Stimulated activated CD4-positive, alpha-beta T cell treated with anti-CD3 and anti-CD28 coated beads, TNF-alpha, amount 100 ng/mL, for 1 hour (primary cell): ENCODE results near the gene TCF25.

ENCODE experiments used
- DNase-seq, 3 donors: peaks; one replicate each; pipeline ENCODE4 v3.0.0-alpha.2; 2020; ENCODE audit warnings: low read depth in 3 of 3, low spot score in 1 of 3

The TCF25 gene

DNA sequence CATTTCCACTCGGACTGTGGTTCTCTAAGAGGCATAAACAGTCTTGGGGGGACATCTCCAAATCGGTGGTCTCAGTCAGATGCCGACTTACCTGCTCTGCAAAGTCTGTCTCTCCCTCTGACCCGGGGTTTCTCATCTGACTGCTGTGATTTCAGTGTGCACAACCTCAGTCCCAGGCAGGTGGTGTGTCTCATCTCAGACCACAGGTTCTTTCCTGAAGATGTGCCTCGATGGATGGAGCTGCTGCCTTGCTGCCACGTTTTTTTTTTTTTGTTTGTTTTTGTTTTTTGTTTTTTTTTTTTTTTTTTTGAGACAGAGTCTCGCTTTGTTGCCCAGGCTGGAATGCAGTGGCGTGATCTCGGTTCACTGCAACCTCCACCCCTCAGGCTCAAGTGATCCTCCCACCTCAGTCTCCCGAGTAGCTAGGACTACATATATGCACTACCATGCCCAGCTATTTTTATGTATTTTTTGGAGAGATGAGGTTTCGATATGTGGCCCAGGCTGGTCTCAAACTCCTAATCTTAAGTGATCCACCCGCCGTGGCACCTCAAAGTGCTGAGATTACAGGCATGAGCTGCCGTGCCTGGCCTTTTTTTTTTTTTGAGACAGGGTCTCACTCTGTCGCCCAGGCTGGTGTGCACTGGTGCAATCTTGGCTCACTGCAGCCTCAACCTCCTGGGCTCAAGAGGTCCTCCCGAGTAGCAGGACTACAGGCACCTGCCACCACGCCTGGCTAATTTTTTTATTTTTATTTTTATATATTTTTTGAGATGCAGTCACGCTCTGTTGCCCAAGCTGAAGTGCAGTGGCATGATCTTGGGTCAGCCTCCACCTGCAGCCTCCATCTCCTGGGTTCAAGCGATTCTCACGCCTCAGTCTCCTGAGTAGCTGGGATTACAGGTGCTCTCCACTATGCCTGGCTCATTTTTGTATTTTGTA lies 29.7 kb upstream of the TCF25 start:
- no peak for DNase-seq

DNA sequence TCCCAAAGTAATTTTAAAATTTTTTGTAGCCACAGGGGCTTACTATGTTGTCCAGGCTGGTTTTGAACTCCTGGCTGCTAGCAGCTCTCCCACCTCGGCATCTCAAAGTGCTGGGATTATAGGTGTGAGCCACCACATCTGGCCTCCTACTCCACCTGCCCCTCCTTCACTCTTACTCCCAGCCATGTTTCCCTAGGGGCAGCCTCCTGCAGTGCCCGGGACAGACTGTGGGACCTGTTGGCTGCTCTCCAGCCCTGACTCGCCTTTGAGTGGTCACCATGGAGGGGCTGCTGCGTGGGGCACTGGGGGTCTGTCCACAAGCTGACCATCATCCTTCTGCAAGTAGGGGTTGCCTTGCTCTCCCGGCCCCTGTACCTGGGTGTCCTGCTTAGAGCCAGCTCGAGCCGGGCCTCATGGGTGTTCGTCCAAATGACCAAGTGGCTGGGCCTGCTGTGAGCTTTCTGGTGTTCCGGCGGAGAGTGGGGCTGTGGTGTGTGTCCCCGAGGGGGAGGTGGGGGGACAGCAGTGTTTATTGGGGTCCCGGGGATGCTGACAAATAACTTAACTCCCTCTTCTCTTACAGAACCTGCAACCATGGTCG lies 28.6 kb upstream of the TCF25 start:
- no peak for DNase-seq

DNA sequence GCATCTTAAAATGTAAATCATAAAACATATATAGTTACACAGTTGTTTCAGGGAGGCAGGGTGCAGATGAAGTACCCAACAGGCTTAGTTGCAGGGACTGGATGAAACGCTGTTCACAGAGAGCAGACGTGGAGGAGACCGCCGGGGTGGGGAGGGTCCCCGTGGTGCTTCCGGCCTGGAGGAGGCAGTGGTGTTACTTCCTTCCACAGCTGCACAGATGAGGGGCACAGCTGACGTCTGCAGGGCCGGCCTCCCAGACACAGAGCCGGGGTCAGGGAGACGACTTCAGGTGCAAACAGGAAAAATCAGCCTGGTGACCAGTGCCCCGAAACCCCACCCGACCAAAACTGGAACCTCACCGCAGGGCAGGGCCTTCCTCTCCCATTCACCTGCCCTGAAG lies 28.0 kb upstream of the TCF25 start:
- DNase-seq: no peak

DNA sequence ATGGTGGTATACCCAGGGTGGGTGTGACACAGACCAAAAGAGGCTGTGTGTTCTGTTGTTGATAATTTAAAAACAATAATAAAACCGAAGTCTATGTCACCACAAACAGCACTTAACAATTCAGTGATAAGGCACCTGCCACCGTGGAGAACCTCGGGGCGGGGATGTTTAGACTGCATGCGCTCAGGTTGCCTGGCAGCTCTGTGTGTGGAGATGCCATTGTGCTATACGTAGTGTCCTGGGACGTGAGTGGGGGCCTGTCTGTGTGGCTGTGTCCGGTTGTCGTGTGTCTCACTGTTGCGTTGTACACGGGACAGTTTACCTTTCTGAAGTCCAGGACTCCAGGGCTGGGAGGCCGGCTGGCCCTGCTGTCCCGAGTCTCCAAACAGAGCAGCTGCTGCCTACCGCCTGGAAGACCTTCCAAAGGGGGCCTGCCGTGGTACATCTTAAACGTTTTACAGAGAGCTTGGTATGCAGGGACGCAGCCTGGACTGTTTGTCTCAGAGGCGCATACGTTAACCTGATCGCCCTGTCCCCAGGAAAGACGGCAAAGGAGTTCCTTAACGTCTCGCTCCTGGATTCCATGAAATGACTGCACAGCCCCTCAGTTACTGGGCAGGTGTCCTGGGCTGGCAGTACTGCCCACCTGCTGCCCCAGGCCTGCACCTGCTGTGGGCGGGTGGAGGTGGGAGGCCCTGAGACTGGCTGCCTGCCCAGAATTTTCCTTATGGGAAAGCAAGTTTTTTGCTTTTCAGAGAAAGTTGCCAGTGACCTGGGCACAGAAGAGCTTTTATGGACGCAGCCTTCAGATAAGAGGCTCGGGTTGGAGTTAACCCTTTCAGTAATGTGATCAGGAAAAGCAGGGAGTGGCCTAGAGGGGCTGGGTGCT lies 26.1 kb upstream of the TCF25 start:
- no peak for DNase-seq

DNA sequence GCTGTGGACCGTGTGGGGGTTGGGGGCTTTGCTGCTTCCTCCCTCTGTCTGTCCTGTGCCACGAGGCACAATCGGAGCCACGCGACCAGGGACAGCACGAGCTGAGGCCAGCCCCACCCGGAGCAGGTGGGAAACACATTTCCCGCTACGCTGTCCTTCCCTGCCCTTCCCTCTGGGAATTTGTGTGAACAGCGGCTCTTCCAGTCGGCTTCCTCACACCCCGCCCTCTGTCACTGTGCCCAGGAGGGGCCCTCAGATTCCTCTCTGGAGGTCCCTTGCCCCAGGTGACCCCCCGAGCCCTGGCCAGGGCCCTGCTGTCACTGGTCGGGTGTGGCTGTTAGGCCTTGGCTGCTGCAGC lies 25.5 kb upstream of the TCF25 start:
- no peak for DNase-seq

DNA sequence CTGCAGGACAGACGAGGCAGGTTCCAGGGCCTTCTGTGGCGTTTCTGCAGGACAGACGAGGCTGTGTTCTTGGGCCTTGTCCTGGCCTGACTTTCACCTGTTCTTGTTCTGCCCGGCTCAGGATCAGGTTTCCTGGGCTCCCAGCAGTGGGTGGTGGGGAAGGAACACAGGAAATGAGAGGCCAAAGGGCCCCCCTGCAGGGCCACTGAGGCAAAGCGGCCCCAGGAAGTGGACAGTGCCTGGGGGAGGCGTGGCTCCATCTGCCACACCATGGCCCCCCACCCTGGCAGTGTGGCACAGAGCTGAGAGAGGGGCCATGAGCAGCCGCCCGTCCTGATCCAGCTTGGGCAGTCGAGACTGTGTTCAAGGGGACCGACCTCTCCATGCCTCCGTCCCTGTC lies 24.4 kb upstream of the TCF25 start:
- no peak for DNase-seq

DNA sequence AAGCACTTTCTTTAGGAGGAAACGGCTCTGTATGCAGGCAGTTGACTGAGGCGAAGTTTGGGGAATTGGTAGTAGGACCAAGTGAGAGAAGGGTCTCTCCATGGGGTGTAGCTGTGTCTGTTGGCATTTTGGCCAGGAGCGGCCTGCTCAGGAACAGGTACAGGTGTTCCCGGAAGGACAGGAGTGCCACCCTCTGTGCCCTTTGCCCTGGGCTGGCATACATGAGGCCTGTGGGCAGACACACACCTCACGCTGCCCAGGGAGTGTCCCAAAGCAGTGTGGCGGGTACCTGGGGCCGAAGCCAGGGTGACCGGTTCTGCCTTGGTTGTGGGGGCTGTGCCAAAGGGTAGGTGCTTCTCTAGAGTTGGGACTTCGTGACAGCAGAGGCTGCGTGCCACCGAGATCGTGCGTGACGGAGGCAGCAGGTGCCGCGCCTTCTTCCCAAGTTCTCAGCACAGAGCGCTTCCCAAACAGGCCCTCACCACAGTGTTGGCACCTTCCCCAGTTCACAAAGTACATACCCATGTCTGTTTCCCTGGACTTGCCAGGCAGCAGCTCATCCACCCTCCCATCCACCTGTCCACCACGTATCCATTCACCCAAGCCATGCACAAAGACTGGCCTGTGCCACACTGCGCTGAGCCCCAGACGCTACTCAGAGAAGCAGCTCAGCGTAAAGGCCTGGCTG lies 19.9 kb upstream of the TCF25 start:
- no peak for DNase-seq

DNA sequence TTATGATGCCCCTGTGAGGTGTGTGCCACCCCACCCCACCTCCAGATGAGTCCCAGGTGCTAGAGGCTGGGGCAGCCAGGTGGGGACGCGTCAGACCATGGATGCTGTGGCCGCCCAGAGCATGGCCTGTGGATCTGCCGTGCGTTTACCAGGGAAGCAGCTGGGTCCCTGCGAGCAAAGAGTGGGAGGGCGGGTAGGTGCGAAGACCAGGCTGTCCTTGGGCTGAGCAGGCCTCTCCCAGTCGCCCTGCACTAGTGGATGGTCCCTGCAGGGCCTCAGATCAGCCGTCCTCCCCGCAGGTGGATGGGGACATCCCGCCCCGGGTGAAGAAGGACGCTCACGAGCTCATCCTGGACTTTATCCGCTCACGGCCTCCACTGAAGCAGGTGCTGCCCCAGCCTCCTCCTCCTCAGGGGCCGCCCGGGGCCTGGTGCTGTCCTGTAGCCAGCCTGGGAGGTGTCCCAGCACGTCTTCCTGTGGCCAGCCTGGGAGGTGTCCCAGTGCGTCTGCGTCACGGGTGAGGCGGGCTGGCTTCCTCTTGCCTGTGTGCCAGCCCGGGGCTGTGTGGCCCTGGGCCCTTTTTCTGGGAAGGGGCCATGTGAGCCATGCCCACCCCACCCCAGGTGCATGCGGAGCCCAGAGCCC lies 18.0 kb upstream of the TCF25 start:
- DNase-seq: no peak

DNA sequence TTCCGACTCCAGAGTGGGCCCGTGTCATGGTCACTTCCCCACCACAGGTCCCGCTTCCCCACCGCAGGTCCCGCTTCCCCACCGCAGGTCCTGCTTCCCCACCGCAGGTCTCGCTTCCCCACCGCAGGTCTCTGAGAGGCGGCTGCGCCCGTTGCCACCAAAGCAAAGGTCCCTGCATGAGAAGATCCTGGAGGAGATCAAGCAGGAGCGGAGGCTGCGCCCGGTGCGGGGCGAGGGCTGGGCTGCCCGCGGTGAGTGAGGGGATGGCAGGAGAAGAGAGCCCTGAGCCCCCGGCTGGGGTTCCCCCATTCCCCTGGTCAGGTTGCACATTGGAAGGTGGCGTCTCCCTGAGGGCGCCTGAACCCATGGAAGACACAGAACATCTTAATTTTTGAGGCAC lies 17.4 kb upstream of the TCF25 start:
- no peak for DNase-seq

DNA sequence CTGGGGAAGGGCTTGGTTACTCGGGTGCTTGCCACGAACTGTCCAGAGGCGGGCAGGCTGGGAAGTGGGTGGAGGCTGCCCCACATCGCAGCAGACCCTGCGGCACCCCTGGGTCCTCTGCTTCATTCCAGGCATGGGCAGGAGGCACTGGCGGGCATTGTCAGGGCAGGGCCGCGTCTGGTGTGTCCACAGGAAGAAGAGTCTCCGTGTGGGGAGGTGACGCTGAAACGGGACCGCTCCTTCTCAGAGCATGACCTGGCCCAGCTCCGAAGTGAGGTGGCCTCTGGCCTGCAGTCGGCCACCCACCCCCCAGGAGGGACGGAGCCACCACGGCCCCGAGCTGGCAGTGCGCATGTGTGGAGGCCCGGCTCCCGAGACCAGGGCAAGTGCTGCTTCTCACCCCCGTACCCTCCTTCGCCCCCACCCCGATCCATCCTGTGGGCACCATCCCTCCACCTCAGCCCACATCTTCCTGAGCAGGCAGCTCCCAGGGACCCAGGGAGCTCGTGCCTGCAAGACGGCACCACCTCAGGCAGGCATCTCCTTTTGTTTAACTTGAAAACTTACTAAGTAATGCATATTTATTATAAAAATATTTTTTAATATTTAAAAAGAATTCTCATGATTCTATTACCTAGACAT lies 14.3 kb upstream of the TCF25 start:
- DNase-seq: no peak

DNA sequence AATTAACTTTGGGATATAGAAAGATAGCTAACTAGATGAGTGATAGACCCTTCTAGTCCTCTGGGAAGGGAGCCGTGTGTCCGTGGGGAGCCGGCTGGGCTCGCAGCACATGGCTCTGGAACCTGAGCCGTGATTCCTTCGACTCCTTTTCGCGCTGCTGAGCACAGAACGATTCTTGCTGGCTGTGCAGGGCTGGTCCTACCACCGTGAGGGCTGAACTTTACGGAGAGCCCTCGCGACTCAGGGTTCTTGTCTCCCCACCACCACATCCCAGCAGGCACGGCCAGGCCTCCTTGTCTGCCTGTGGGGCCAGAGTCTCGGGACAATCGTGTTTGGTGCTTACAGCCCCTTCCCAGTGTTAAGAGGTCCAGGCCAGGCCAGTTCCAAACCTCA lies 13.8 kb upstream of the TCF25 start:
- DNase-seq: no peak

DNA sequence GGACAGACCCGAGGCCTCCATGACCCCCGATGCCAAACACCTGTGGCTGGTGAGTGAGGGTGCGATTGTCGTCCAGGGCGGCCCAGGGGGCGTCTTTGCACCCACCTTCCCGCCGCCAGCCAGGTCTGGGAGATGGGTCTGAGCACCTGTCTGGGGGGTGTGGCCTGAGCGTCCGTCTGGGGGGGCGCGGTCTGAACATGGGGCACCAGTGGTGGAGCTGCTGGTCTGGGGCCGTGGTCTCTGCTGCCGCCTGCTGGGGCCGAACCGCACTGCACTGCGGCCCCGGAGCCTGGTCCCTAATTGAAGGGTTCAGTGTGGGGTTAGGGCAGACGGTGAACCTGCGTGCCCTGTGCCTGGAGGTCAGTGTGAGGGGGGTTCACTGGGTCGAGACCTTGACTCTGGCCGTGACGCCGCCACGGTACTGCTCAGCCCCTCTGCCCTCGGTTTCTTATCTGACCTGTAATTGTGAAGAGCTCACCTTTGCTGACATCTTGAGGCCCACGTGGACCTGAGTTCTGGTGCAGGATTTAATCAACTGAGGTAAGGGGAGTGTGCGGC lies 12.6 kb upstream of the TCF25 start:
- DNase-seq: peak in 2 of 3 donors; percentile 56 to 74

DNA sequence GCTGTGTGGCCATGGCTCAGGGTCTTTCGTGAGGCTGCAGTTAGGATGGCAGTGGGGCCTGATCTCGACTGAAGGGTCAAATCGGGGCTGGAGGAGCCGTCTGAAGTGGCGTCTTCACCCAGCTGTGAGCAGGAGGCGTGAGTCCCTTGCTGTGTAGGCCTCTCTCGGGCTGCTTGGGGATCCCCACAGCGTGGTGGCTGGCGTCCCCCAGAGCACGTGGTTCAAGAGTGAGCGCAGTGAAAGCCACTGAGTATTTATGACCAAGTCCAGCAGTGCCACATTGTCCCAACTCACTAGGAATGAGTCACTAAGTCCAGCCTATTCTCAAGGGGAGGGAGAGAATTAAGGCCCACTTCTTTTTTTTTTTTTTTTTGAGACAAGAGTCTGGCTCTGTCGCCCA lies 11.7 kb upstream of the TCF25 start:
- no peak for DNase-seq

DNA sequence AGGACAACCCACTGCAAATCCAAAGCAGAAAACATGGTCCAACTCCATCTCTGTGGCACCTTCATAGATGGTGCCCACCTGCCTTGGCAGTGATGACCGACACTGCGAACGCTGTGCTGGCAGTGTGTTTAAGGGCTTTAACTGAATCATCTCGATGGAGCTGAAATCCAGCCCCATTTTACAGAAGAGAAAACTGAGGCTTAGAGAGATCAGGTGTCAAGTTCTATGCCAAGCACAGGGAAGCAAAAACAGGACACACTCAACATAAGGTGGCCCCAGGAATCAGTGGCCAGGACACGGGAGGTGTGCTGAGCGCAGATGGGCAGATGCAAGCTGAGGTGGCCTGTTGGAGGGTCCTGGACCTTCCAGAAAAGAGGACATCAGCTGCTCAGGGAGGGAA lies 10.7 kb upstream of the TCF25 start:
- no peak for DNase-seq

DNA sequence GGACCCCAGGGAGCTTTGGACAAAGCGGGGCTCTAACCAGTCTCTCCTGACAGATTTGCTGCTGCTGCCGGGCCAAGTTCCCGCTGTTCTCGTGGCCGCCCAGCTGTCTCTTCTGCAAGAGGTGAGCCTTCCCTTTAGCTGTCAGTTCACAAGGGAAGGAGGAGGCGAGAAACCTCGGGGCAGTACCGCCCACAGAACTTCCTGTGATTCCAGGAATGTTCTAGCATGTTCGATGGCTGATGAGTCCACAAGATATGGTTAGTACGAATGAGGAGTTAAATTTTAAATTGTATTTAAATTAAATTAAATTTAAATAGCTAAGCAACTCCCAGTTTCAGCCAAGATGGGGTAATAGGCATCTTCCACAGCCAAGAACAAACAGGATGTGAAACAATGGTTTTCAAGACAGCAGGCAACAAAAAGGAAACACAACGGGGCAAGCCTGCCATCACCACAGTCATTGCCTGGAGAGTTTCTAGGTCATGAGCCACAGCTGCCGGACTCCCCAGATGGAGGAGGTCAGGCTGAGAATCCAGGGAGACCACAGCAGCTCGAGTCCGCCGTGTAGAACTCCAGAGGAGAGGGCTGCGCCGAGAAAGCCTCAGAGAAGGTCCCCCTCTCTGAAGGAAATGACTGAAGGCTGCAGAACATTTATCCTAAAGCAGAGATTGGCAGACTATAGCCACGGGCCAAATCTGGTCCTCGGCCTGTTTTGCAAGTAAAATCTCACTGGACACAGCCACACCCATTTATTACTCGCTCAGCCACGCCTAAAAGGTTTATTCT lies 9.5 kb upstream of the TCF25 start:
- no peak for DNase-seq

DNA sequence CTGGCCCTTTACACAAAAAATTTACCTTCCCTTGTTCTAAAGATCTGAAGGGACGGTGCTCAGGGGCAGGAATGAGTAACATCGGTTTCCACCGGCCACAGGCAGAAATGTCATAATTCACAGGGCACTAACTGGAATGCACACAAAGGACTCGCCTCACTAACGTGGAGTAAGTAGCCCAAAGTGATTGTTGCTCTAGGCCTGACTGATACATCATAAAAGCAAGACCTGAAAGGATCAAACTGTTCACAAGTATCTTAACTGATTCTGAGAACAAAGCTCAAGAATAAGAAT lies 8.9 kb upstream of the TCF25 start:
- DNase-seq: no peak

DNA sequence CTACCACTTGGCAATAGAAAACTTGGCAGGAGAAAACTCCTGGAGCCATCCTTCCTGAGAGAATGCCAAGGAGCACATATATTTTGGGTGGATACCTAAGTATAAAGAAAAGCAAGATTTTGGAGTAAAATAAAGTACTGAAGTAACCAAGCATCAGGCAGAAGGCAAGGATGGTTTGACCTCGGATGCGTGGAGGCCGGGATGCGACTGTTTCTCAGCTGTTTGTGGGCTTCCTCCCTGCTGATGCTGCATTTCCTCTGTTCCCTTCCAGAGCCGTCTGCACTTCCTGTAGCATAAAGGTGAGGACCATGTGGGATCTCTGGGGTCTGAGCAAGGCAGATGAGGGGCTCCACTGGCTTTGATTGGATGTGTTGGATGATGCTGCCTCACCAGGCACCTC lies 5.5 kb upstream of the TCF25 start:
- no peak for DNase-seq

DNA sequence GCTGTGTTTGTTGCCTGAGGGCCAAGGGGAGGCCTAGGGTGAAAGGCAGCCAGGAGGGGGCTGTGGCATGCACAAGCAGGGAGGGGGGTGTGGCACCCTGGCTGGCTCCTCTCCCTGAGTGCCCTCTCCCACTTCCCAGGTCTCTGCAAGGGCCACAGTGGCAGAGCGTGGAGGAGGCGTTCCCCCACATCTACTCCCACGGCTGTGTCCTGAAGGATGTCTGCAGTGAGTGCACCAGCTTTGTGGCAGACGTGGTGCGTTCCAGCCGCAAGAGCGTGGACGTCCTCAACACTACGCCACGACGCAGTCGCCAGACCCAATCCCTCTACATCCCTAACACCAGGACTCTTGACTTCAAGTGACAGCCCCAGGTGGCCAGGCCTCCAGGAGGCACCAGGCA lies 3.5 kb upstream of the TCF25 start:
- DNase-seq: no peak

DNA sequence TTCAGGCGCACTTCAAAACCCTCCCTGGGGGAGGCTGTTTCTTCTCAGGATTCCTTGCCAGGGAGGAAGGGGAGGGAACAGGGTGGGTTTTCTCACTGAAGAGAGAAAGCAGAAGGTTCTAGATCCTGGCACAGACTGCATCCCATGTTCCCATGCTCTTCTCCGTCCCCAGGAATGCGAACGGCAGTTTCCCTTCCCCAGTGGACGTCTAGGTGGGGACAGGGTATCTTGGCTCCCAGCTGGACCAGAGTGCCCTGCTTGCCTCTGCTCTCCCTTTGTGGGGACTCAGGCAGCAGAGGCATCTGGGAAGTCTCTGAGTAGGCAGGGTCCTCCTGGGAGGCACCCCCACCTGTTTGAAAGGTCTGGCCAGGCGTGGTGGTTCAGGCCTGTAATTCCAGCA lies 3.0 kb upstream of the TCF25 start:
- DNase-seq: no peak
